SIG-M5 treated with dmso at 0.1 percent for 504 hours (cell line): ENCODE results near the gene ATP5PD.
"Not testable (repeated sequence)": the region's sequence is repeated elsewhere in the genome, so short reads cannot be mapped to it uniquely, and the experiment has no call there.

Experiments used
- DNase-seq: peaks from one replicate; lab custom pipeline; 2025; ENCODE audit not compliant: unreplicated experiment; lab: John Stamatoyannopoulos, UW

ATP5PD gene

GRCh38 chr17:75025398-75025734 is 21.4 kb downstream of the ATP5PD start:
- not testable (repeated sequence) for DNase-seq

DNA sequence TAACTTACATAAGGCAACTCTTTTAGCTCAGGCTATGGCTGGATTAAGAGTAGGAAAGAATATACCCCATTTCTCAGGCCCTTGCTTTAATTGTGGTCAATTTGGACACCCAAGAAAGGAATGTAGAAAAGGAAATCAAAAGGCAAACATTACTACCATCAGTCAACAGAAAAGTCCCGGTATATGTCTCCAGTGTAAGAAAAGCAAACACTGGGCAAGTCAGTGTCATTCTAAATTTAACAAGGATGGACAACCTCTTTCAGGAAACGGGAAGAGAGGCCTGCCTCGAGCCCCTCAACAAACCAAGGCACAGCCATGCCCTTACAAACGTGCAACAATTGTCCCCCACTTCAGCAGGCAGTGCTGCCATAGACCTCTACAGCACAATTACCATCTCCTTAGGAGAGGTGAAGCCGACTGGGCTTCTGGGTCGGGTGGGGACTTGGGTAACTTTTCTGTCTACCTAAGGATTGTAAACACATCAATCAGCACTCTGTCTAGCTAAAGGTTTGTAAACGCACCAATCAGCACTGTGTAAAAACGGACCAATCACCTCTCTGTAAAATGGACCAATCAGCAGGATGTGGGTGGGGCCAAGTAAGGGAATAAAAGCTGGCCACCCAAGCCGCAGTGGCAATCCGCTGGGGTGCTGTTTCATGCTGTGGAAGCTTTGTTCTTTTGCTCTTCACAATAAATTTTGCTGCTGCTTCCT is 21.9 kb downstream of the ATP5PD start:
- no peak for DNase-seq

DNA sequence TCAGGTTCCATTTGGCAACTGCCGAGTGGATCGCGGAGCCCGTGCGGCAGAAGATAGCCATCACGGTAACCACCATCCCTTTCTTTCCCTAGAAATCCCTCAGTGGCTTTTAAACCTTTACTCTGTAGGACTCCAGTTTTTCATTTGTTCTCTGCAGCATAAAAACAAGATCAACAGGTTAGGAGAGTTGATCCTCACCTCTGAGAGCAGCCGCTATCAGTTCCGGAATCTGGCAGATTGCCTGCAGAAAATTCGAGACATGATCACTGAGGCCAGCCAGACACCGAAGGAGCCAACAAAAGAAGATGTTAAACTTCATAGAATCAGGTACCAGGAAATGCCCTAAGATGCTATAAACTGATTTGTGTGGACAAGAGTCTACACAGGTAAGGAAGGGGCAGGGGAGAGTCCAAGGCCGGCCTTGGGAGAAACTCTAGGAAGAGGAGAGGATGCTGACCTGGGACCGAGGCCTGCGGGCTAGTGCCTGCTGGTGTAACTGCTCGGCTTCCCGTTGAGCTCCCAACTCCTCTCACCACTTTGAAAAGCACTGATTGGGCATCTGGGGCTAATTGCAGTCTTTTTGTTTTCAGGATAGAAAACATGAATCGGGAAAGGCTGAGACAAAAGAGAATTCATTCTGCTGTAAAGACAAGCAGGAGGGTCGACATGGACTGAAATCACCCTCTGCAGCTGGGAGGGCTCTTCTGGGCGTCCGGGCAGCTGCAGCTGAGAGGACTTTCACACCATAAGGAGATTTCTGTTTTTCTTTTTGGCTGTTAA is 26.2 kb downstream of the ATP5PD start:
- DNase-seq = no peak

- DNase-seq = no peak
These were observed 27.1 kb downstream of the ATP5PD start for GRCh38 chr17:75019710-75020109.

DNA sequence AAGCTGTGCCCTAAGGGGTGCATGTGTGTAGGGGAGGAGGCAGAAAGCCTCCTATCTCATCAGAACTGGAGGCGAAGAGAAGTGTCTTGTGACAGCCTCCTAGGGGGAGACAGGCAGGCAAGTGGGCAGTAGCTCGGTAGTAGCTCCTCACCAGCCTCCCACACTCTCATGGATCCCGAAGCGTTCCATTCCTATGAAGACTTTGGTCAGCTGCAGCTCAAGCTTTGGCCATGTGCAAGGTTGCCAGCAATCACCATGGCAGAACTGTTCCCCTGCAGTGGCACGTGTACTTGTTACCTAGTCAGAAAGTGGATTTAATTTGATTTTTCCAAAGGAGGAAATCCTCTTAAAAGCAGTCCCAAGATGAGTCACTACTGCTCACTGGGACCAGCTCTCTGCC is 27.6 kb downstream of the ATP5PD start:
- no peak for DNase-seq

- DNase-seq = no peak
These were observed 33.6 kb downstream of the ATP5PD start for GRCh38 chr17:75013092-75013559.

- peak; percentile 78 for DNase-seq
These were observed 34.2 kb downstream of the ATP5PD start, which contains the start of gene MRPL58 for GRCh38 chr17:75012346-75013091. Gene MRPL58, plus strand, starts transcription at chr17:75012670. Its CDS starts 17 bp downstream, at chr17:75012687.

GRCh38 chr17:75012096-75012345 is 34.7 kb downstream of the ATP5PD start:
- DNase-seq = no peak

DNA sequence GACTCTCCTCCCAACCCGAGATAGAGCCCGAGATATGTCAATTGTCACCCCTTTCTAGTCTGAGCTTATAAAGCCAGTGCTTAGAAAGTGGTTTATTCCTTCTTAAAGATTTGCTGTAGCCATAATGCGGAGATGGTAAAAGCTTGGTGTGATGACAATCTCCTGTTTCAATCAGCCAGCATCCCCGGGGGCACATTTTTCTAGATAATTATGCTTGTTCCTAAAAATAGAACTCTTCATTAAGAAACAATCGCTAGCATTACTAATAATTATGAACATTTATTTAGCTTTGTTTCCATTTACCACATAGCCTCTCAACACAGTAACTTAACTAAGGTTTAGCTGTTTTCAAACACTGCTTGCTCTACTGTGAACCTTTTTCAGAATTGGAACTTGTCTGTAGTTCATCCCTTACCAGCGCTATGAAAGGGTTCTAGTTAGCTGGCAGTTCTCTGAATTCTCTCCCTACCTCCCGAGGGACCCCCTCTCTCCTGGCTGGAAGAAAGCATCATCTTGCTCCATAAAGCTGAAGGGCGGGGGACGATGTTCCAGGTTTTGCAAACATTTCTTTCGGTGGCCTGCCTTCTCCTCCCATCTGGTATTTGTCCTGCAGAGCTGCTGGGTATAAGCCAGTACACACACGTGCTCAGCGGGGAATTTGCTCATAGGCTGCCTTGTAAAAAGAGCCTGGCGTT is 35.2 kb downstream of the ATP5PD start:
- no peak for DNase-seq

GRCh38 chr17:75010683-75011400 is 35.9 kb downstream of the ATP5PD start:
- DNase-seq = no peak

DNA sequence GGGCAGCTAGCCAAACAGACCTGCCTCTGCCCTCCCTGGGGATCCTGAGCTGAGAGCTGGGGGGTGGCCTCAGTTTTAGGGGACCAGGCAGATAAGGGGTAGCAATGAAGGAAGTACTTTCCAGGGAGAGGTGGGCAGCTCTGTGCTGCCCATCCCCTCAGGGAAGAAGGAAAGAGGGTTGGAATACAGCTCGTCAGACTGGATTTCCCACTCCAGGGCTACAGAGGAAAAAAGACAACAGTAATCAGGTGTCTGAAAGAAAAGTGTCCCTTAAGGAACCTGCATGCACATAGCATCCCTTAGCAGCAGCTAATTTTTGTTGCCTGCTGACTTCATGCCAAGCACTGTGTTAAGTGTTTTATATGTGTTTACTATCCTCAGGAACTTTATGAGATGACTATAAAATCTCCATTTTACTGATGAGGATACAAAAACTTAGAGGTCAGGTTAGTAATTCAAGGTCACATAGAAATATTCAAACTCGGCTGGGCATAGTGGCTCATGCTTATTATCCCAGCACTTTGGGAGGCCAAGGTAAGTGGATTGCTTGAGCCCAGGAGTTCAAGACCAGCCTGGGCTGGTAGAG is 37.5 kb downstream of the ATP5PD start:
- DNase-seq = no peak

DNA sequence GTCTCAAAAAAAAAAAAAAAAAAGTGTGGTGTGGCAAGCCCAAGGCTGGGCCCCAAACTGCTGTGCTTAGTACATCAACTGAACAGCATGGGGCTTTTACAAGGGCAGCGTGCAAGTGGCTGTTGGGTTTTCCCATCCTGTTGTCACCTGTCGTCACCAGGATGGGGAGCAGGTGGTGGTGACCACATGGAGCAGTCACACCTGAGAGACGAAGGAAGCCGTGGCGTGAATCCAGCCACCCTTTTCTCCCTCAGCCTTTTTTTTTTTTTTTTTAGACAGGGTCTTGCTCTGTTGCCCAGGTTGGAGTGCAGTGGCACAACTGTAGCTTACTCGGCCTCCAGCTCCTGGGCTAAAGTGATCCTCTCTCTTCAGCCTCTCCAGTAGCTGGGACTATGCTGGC is 38.4 kb downstream of the ATP5PD start:
- DNase-seq = no peak

GRCh38 chr17:75006653-75007052 is 40.1 kb downstream of the ATP5PD start:
- no peak for DNase-seq

DNA sequence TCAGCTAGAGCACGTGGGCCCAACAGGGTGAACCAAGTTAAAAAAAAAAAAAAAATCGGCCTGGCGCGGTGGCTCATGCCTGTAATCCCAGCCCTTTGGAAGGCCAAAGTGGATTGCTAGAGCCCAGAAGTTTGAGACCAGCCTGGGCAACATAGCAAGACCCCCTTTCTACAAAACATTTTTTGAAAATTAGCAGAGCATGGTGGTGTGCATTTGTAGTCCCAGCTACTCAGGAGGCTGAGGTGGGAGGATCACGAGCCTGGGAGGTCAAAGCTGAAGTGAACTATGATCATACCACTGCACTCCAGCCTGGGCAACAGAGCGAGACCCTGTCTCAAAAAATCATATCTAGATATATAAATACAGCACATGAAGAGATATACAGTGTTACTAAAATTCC is 40.7 kb downstream of the ATP5PD start:
- not testable (repeated sequence) for DNase-seq

- no peak for DNase-seq
These were observed 41.5 kb downstream of the ATP5PD start for GRCh38 chr17:75005291-75005690.

GRCh38 chr17:75004371-75004770 is 42.4 kb downstream of the ATP5PD start:
- no peak for DNase-seq

DNA sequence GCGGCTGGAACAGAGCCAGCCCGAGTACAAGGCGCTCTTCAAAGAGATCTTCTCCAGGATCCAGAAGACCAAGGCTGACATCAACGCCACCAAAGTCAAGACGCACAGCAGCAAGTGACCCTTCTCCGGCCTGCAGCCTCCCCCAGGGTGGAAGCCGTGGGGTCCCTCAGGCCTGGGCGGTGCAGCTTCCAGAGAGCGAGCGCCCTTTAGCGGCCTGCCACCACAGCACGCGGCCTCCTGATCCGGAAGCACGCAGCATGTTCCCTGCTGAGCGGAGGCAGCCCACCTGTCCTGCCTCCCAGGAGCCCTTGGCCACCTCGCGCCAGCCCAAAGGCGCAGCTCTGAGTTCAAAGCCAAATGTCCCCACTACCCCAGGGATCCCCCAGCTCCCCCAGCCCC is 42.8 kb downstream of the ATP5PD start:
- DNase-seq = no peak

DNA sequence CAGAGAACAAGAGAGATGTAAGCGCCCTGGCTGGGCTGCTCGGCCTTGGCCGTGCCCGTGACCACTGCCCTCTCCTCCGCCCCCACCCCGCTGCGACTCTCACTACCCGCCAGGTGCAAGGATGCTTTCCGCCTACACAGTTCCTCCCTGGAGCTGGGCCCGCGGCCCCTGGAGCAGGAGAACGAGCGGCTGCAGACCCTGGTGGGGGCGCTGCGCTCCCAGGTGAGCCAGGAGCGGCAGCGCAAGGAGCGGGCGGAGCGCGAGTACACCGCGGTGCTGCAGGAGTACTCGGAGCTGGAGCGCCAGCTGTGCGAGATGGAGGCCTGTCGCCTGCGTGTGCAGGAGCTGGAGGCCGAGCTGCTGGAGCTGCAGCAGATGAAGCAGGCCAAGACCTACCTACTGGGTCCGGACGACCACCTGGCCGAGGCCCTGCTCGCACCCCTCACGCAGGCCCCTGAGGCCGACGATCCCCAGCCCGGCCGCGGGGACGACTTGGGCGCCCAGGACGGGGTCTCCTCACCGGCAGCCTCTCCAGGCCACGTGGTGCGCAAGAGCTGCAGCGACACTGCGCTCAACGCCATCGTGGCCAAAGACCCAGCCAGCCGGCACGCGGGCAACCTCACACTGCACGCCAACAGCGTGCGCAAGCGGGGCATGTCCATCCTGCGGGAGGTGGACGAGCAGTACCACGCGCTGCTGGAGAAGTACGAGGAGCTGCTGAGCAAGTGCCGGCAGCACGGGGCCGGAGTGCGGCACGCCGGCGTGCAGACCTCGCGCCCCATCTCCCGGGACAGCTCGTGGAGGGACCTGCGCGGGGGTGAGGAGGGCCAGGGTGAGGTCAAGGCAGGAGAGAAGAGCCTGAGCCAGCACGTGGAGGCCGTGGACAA is 43.5 kb downstream of the ATP5PD start:
- no peak for DNase-seq
